CD4-positive, alpha-beta T cell treated with Interferon gamma for 1 hour (primary cell): ENCODE measurements around the gene UBE2S.

Experiments
- DNase-seq: peaks from one replicate; pipeline ENCODE4 v3.0.0-alpha.2; 2020

Gene UBE2S

GRCh38 chr19:55382522-55383054 lies 25.0 kb downstream of the UBE2S start:
- DNase-seq: no peak

- no peak for DNase-seq
Observed at GRCh38 chr19:55382013-55382412, 25.6 kb downstream of the UBE2S start.

DNA sequence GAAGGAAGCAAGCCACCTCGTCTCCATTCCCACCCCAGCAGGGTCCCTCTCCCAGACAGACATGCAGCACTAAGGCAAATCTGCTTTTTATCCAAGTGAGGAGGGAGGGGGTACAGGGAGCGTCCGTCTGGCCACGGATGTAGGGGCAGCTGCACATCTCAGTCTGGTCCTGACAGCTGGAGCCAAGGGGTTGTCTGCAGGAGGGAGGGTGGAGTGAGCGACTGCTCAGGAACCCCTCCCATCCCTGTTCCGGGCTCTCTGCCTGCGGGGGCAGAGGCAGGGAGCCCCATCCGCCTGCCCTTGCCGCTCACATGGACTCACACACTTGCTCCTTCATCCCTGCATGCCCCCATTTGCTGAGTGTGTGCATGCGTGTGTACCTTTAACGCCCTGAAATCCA lies 28.4 kb downstream of the UBE2S start:
- DNase-seq: no peak

DNA sequence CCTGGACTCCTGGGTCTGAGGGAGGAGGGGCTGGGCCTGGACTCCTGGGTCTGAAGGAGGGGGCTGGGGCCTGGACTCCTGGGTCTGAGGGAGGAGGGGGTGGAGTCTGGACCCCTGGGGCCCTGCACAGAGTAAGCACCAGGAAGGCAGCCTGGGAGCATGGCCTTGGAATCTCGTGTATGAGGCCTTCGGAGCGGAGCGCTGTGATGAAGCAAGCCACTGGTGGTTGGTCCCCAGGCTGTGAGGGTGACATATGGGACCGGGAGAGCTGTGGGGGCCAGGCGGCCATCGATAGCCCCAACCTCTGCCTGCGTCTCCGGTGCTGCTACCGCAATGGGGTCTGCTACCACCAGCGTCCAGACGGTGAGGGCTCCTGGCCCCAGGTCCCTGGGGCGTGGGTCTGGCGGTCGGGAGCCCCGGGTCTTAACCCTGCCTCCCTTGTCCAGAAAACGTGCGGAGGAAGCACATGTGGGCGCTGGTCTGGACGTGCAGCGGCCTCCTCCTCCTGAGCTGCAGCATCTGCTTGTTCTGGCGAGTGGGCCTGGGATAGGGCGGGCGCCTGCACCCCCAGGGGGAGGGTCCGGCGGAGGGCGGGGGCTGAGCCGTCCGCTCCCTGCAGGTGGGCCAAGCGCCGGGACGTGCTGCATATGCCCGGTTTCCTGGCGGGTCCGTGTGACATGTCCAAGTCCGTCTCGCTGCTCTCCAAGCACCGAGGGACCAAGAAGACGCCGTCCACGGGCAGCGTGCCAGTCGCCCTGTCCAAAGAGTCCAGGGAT lies 30.0 kb downstream of the UBE2S start:
- DNase-seq: no peak

DNA sequence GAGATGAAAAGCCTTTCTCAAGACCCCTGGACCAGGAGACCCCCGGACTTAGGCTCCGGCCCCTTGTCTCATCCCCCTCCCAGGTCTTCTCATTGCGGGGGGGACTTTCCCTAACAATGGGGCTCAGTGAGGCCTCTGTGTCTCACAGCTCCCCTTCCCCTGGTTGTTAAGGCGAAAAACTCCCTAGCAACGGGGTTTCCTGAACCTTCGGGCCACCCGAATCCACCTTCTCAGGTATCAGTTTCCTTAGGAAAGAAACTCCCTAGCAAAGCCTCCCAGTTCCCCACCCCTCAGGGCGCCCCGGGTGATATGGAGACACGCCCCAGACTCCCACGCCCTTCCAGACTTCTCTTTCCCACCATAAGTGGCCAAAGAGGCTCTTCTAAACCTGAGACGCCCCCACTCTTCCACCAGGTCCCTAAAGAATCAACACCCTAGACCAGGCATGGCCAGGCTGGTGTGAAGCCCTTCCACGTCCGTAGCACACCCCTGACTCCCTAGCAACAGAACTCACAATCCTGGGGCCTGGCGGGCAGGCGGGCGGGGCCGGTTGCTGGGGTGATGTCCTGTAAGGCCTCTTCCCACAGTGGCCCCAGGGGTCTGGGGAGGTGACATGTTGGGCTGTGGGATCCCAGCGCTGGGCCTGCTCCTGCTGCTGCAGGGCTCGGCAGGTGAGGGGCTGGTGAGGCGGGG lies 31.2 kb downstream of the UBE2S start, which contains the start of gene TMEM190:
TSS of gene TMEM190 (plus strand) at position 586 of the 693 bp plus-strand sequence. CDS start at position 614, 28 bp downstream.
- no peak for DNase-seq

DNA sequence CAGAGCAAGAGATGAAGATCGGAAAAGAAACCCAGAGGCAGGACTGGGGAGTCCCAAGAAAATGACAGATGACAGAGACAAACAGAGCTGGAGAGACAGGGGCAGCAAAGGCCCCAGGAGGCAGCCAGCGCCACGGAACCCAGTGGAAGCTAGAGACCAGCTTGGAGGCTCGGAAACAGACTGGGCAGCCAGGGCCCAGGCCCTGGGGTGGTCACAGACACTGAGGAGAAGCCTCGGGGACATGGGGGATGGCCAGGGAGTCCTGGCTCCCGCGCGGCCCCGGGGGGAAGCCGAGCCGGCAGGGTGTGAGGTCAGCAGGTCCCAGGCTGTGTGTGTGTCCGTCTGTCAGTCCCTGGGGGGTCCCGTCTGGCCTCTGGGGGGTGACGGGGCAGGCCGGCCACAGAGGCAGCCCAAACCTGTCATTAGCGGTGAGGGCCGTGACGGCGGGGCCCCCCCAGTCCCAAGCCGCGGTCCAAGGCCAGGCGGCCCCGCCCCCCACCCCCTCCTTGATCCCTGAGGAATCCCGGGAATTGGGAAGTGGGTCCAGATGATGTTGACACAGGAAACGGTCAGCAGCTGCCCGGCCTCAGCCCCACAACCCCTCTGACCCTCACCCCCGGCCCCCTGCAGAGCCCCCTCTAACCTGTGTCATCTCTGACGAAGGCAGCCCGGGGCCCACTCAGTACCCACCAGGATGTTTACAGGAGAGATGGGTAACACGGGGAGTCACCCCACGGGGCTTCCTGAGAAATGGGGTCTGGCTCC lies 33.4 kb downstream of the UBE2S start:
- DNase-seq: no peak

DNA sequence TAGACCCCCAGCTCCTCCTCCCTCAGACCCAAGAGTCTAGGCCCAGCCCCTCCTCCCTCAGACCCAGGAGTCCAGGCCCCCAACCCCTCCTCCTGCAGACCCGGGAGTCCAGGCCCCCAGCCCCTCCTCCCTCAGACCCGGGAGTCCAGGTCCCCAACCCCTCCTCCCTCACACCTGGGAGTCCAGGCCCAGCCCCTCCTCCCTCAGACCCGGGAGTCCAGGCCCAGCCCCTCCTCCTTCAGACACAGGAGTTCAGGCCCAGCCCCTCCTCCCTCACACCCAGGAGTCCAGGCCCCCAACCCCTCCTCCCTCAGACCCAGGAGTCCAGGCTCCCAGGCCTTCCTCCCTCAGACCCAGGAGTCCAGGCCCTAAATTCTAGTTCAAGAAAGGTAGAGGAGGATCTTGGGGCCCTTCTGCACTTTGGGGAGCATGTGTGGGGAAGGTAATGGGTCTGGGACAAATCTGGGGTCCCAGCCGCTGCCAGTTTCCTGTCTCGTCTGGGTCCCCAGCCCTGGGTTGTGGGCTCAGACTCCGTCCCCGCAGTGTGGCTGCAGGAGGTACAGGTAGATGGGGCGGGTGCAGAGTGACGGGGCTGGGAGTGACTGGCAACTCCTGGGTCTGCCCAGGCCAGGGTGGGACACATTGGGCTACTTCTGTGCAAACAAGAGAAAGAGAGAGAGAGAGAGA lies 34.1 kb downstream of the UBE2S start:
- DNase-seq: no peak

GRCh38 chr19:55372316-55373081 lies 35.1 kb downstream of the UBE2S start:
- no peak for DNase-seq

GRCh38 chr19:55370305-55370988 lies 37.1 kb downstream of the UBE2S start, which contains the start of gene IL11:
TSS of gene IL11 (minus strand) at chr19:55370463. CDS start at chr19:55370310, 153 bp downstream.
- no peak for DNase-seq

DNA sequence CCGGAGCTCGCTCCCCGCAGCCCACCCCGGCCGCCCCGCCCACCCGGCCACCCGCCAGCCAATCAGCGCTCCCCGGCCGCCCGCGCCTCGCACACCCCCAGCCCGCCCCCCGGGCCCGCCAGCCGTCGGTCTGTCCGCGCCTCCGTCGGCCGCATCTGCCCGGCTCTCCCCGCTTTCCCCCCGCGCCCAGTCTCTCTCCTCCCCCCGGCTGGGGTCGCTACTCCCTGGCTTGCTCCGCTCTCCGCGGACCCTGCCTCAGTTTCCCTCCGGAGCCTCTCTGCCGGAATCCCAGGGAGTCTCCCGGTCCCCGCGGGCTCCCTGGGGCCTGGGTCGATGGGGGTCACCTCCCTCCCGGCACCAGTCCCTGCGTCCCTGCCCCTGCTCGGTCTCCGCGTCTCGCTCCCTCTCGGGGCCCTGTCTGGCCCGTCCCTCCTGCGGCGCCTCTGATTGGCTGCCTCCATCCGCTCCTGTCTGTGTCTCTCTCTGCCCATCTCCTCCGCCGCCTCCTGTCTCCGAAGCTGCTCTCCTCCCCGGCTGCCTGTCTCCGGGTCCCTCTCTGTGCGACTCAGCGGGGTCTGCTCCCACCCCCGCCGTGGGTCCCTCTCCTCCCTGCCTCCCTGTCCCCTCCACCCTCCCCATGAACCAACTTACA lies 37.8 kb downstream of the UBE2S start:
- DNase-seq: no peak

DNA sequence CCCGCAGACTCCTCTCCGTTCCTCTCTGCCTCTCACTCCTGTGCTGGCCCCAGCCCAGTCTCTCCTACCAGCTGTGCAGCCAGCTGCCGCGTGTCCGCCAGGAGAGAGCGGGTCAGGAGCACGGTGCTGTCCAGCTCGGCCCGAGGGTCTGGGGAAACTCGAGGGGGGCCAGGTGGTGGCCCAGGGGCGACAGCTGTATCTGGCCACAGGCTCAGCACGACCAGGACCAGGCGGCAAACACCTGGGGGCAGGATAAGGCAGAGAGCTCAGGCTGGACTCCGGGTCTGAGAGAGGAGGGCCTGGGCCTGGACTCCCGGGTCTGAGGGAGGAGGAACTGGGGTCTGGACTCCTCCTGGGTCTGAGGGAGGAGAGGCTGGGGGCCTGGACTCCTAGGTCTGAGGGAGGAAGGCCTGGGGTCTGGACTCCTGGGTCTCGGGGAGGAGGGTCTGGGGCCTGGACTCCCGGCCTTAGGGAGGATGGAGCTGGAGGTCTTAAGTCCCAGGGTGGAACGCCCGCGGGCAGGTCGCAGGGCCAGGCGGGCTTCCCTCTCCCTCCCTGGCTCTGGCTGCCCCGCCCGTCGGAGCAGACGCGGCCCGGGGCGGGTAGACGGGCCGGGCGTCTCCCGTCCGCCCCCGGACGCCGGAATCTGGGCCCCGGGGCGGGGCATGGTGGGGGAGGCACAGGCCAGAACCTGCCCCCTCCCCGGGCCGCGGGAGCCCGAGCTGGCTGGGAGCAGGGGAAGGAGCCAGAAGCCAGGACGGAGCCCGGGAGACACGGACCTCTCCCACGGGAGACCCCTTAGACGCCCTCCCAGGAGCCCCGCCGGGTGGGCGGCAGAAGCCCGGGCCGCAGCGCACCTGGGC lies 38.7 kb downstream of the UBE2S start:
- no peak for DNase-seq

- no peak for DNase-seq
Observed at GRCh38 chr19:55368106-55368505, 39.5 kb downstream of the UBE2S start.

DNA sequence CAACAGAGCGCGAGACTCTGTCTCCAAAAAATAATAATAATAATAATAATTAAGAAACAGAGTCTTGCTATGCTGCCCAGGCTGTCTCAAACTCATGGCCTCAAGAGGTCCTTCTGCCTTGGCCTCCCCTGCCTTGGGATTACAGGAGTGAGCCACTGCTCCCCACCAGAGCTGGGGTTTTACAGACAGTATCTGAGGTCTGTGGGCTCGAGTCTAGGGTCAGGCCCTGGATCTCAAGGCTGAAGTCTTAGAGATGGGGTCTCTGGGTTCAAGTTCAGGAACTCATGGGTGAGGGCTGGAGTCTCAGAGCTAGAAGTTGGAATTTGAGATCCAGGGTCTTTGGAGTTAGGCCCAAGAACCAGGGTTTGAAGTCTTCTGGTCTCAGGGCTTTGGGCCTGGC lies 40.8 kb downstream of the UBE2S start:
- DNase-seq: no peak

DNA sequence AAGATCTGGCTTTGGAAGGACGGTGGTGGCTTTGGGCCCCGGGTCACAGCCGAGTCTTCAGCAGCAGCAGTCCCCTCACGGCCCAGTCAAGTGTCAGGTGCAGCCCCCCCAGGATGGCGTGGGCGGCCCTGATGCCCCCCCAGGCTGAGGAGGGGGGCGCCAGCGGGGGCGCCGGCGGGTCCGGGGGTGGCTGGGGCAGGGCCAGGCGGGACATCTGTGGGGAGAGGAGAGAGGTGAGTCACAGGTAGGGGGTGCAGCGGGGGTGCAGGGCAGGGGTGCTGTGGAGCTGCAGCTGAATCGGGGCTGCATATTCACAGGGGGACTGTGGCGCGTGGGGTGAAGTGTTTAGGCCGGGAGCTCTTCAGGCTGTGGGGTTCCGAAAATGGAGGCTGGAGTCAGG lies 41.6 kb downstream of the UBE2S start:
- DNase-seq: no peak

DNA sequence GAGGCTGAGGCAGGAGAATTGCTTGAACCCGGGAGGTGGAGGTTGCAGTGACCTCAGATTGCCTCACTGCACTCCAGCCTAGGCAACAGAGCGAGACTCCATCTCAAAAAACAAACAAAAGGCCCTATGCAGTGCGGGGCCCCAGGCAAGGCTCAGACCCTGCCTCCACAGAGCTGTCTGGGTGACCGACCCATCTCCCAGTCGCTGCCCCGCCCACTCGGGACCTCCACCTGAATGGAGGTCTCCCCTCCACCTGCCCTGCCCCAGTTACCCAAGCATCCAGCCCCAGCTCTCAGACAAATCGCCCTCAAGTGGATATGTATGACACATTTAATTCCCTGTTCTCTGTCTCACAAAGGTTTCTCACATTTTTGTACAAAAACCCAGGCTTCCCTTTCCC lies 42.3 kb downstream of the UBE2S start:
- no peak for DNase-seq

- no peak for DNase-seq
Observed at GRCh38 chr19:55362990-55363716, 44.4 kb downstream of the UBE2S start, which contains the start of gene GARIN5B. TSS of gene GARIN5B (minus strand) at chr19:55363260. CDS start at chr19:55363066, 194 bp downstream.

- no peak for DNase-seq
Observed at GRCh38 chr19:55362174-55362989, 45.2 kb downstream of the UBE2S start.

- DNase-seq: no peak
Observed at GRCh38 chr19:55360902-55361301, 46.7 kb downstream of the UBE2S start.
